Stomach (tissue), 9 donors: Measurements from ENCODE around the gene SRCIN1. TPM values are rescaled to one million over a fixed set of nuclear protein-coding genes. Genes with fewer than 3 reads are reported as not detected.

Experiments used
- DNase-seq, 2 donors: peaks; one replicate each; pipeline versions ENCODE4 v3.0.0 to v3.0.0-alpha.2; 2013 to 2019
- H3K27ac ChIP-seq, 5 donors: fragments of 200-600 bp in 4 of 5; sonication (generic) in 4 of 5; one replicate each; pipeline ENCODE4 v1.5.1; 2013 to 2019; ENCODE audit warnings: mild to moderate bottlenecking in 1 of 5, moderate library complexity in 1 of 5
- H3K27me3 ChIP-seq, 3 donors: fragments of 200-600 bp; sonication (generic); one replicate each; pipeline ENCODE4 v1.5.1; 2017 to 2019; ENCODE audit warnings: mixed run types in 1 of 3
- H3K36me3 ChIP-seq, 4 donors: fragments of 200-600 bp; sonication (generic); 1 replicate in 3 of 4; 2 replicates in 1 of 4; pipeline ENCODE4 v1.5.1; 2016 to 2019
- H3K4me1 ChIP-seq, 4 donors: fragments of 200-600 bp; sonication (generic); one replicate each; pipeline ENCODE4 v1.5.1; 2016 to 2019
- H3K4me3 ChIP-seq, 4 donors: fragments of 200-600 bp; sonication (generic) in 3 of 4; one replicate each; pipeline ENCODE4 v1.5.1; 2016 to 2019; ENCODE audit warnings: mild to moderate bottlenecking in 1 of 4
- H3K9me3 ChIP-seq, 4 donors: fragments of 200-600 bp; sonication (generic); one replicate each; pipeline ENCODE4 v1.5.1; 2016 to 2019
- CTCF ChIP-seq, 7 experiments: fragments of 450-650 bp in 4 of 7; fragments of 200-600 bp in 3 of 7; sonication (generic) in 3 of 7; IDR thresholded peaks; one replicate each; pipeline ENCODE4 v1.5.1; 2016 to 2019; ENCODE audit warnings: antibody characterized with exemption in 7 of 7, control low read depth in 2 of 7, mild to moderate bottlenecking in 1 of 7
- EP300 ChIP-seq: sonication (generic); formaldehyde crosslinking; IDR thresholded peaks from one replicate; pipeline ENCODE4 v1.6.1; 2017; ENCODE audit warnings: antibody characterized with exemption
- POLR2A ChIP-seq, 4 donors: fragments of 450-650 bp; IDR thresholded peaks; one replicate each; pipeline ENCODE4 v1.6.1; 2016; ENCODE audit warnings: antibody characterized with exemption in 4 of 4, control low read depth in 2 of 4, mild to moderate bottlenecking in 1 of 4, moderate library complexity in 1 of 4
- POLR2AphosphoS5 ChIP-seq, 3 donors: sonication (generic); formaldehyde crosslinking; IDR thresholded peaks; one replicate each; pipeline ENCODE4 v1.6.1; 2016; ENCODE audit warnings: antibody characterized with exemption in 3 of 3
- WGBS, 5 donors: extraction: QIAGEN DNeasy Blood & Tissue Kit in 3 of 5; methylation state at CpG; one replicate each; pipeline versions ENCODE4 v1.1.5 to v1.1.7; 2013 to 2018; 5-methylcytosine and 5-hydroxymethylcytosine counted together
- intact Hi-C: fragments of 100-400 bp; cut with DNase I; formaldehyde crosslinking; loops from one replicate; pipeline ENCODE4 v1.15.1; 2023; ENCODE audit warnings: low total_unique reads
- polyA plus RNA-seq, 3 donors: library from polyadenylated mRNA; stranded (reverse); fragments of 200-250 nt; gene quantifications; one replicate each; pipeline ENCODE4 v1.2.3, GENCODE V29; 2013
- total RNA-seq, 5 donors: library from RNA; depleted of rRNA; stranded (reverse); fragments of >200 nt; gene quantifications; one replicate each; pipeline versions ENCODE4 v1.1.0 to v1.2.3, GENCODE V29; 2014 to 2016
- donor health status: healthy with polysubstance abuse.
- donor health status: Bipolar disorder and iron deficiency.
- donor health status: healthy.

Gene SRCIN1
- total and polyA plus RNA-seq, 8 donors = 0.29 to 21.9 (median 1.9) TPM

GRCh38 chr17:38578229-38579082 lies 27.3 kb downstream of the SRCIN1 start:
- H3K36me3 ChIP-seq = no peaks in the 10 kb centered on the region
- H3K27me3 ChIP-seq = peaks cover 10 to 98% (median 58%) of the 10 kb centered on the region in 3 donors
- H3K4me3 ChIP-seq = peak overlapping the region in 3 of 4 donors; percentile 13 to 31 (median 16)
- peaks cover 6 to 22% (median 11%) of the 10 kb centered on the region in 4 donors for H3K4me1 ChIP-seq
- no peak for TF ChIP-seq CTCF (IDR thresholded peaks at IDR 0.05)
- TF ChIP-seq POLR2A (IDR thresholded peaks at IDR 0.05) = no peak
- no peak for TF ChIP-seq POLR2AphosphoS5 (IDR thresholded peaks at IDR 0.05)
- TF ChIP-seq EP300 = no peak
- DNase-seq = no peak
- no peak overlapping the region for H3K27ac ChIP-seq
- H3K9me3 ChIP-seq = no peaks in the 10 kb centered on the region
- intact Hi-C loops = no loop called here
- 6 to 16% (median 8%) methylated on average over 27 to 63 of the region's 63 CpGs for WGBS, 5 donors

- H3K36me3 ChIP-seq = no peaks in the 10 kb centered on the region
- TF ChIP-seq POLR2A (IDR thresholded peaks at IDR 0.05) (no peak), EP300 (no peak), CTCF (IDR thresholded peaks at IDR 0.05) (no peak), POLR2AphosphoS5 (IDR thresholded peaks at IDR 0.05) (no peak)
- DNase-seq = no peak
- no peaks in the 10 kb centered on the region for H3K9me3 ChIP-seq
- no peak overlapping the region for H3K27ac ChIP-seq
- no peak overlapping the region for H3K4me3 ChIP-seq
- H3K27me3 ChIP-seq = peaks cover 10 to 100% (median 65%) of the 10 kb centered on the region in 3 donors
- intact Hi-C loops = no loop called here
- 40 to 59% (median 52%) methylated on average over 12 of the region's 12 CpGs for WGBS, 5 donors
- peaks cover 11 to 27% (median 16%) of the 10 kb centered on the region in 4 donors for H3K4me1 ChIP-seq
Measured at GRCh38 chr17:38577645-38578173, 28.0 kb downstream of the SRCIN1 start.

- DNase-seq = no peak
- Histone ChIP-seq H3K27me3 (peaks cover 10 to 100% (median 70%) of the 10 kb centered on the region in 3 donors), H3K4me1 (peaks cover 15 to 31% (median 20%) of the 10 kb centered on the region in 4 donors), H3K36me3 (no peaks in the 10 kb centered on the region), H3K9me3 (no peaks in the 10 kb centered on the region), H3K4me3 (no peak overlapping the region), H3K27ac (no peak overlapping the region)
- TF ChIP-seq POLR2A (IDR thresholded peaks at IDR 0.05) (no peak), EP300 (no peak), POLR2AphosphoS5 (IDR thresholded peaks at IDR 0.05) (no peak), CTCF (IDR thresholded peaks at IDR 0.05) (no peak)
- intact Hi-C loops = no loop called here
- WGBS, 5 donors = 52 to 73% (median 63%) methylated on average over 3 of the region's 3 CpGs
Measured at GRCh38 chr17:38577244-38577643, 28.5 kb downstream of the SRCIN1 start.

- intact Hi-C loops = no loop called here
- WGBS, 5 donors = 50 to 70% (median 65%) methylated on average over 5 of the region's 5 CpGs
- TF ChIP-seq POLR2A (IDR thresholded peaks at IDR 0.05) (no peak), CTCF (IDR thresholded peaks at IDR 0.05) (no peak), EP300 (no peak), POLR2AphosphoS5 (IDR thresholded peaks at IDR 0.05) (no peak)
- Histone ChIP-seq H3K9me3 (no peaks in the 10 kb centered on the region), H3K4me1 (peaks cover 18 to 39% (median 27%) of the 10 kb centered on the region in 4 donors), H3K4me3 (no peak overlapping the region), H3K27ac (no peak overlapping the region), H3K36me3 (no peaks in the 10 kb centered on the region), H3K27me3 (peaks cover 10 to 100% (median 82%) of the 10 kb centered on the region in 3 donors)
- DNase-seq = no peak
Measured at GRCh38 chr17:38575781-38576180, 30.0 kb downstream of the SRCIN1 start.
